Measurements from ENCODE around the gene VPS41.

The VPS41 gene

GRCh38 chr7:38907066-38907465 is 1.9 kb downstream of the VPS41 start:
- DNase-seq (ENCODE audit: low read depth in 2 of 3, low spot score in 2 of 3): no peak

GRCh38 chr7:38905056-38905759 is 3.8 kb downstream of the VPS41 start:
- no peak for DNase-seq (ENCODE audit: low read depth in 2 of 3, low spot score in 2 of 3)

- DNase-seq (ENCODE audit: low read depth in 2 of 3, low spot score in 2 of 3): no peak
Observed at GRCh38 chr7:38903057-38903456, 5.9 kb downstream of the VPS41 start.

- DNase-seq (ENCODE audit: low read depth in 2 of 3, low spot score in 2 of 3): no peak
Observed at GRCh38 chr7:38902449-38902848, 6.5 kb downstream of the VPS41 start.

GRCh38 chr7:38893061-38893460 is 15.9 kb downstream of the VPS41 start:
- DNase-seq (ENCODE audit: low read depth in 2 of 3, low spot score in 2 of 3): no peak

- DNase-seq (ENCODE audit: low read depth in 2 of 3, low spot score in 2 of 3): no peak
Observed at GRCh38 chr7:38890597-38890996, 18.4 kb downstream of the VPS41 start.

- no peak for DNase-seq (ENCODE audit: low read depth in 2 of 3, low spot score in 2 of 3)
Observed at GRCh38 chr7:38889872-38890432, 19.0 kb downstream of the VPS41 start.

GRCh38 chr7:38889079-38889478 is 19.9 kb downstream of the VPS41 start:
- DNase-seq (ENCODE audit: low read depth in 2 of 3, low spot score in 2 of 3): no peak

- DNase-seq (ENCODE audit: low read depth in 2 of 3, low spot score in 2 of 3): no peak
Observed at GRCh38 chr7:38886265-38886664, 22.7 kb downstream of the VPS41 start.

GRCh38 chr7:38883706-38884105 is 25.3 kb downstream of the VPS41 start:
- no peak for DNase-seq (ENCODE audit: low read depth in 2 of 3, low spot score in 2 of 3)

GRCh38 chr7:38881947-38882684 is 26.9 kb downstream of the VPS41 start:
- DNase-seq (ENCODE audit: low read depth in 2 of 3, low spot score in 2 of 3): no peak

- DNase-seq (ENCODE audit: low read depth in 2 of 3, low spot score in 2 of 3): no peak
Observed at GRCh38 chr7:38881015-38881414, 28.0 kb downstream of the VPS41 start.

GRCh38 chr7:38880454-38880853 is 28.5 kb downstream of the VPS41 start:
- no peak for DNase-seq (ENCODE audit: low read depth in 2 of 3, low spot score in 2 of 3)

GRCh38 chr7:38880035-38880434 is 29.0 kb downstream of the VPS41 start:
- no peak for DNase-seq (ENCODE audit: low read depth in 2 of 3, low spot score in 2 of 3)

GRCh38 chr7:38878694-38879457 is 30.1 kb downstream of the VPS41 start:
- no peak for DNase-seq (ENCODE audit: low read depth in 2 of 3, low spot score in 2 of 3)

GRCh38 chr7:38873433-38873832 is 35.6 kb downstream of the VPS41 start:
- no peak for DNase-seq (ENCODE audit: low read depth in 2 of 3, low spot score in 2 of 3)

- no peak for DNase-seq (ENCODE audit: low read depth in 2 of 3, low spot score in 2 of 3)
Observed at GRCh38 chr7:38872202-38872601, 36.8 kb downstream of the VPS41 start.

GRCh38 chr7:38870147-38870546 is 38.8 kb downstream of the VPS41 start:
- no peak for DNase-seq (ENCODE audit: low read depth in 2 of 3, low spot score in 2 of 3)

- DNase-seq (ENCODE audit: low read depth in 2 of 3, low spot score in 2 of 3): no peak
Observed at GRCh38 chr7:38863601-38864291, 45.2 kb downstream of the VPS41 start.

- no peak for DNase-seq (ENCODE audit: low read depth in 2 of 3, low spot score in 2 of 3)
Observed at GRCh38 chr7:38862666-38863065, 46.3 kb downstream of the VPS41 start.

- DNase-seq (ENCODE audit: low read depth in 2 of 3, low spot score in 2 of 3): no peak
Observed at GRCh38 chr7:38858259-38858884, 50.6 kb downstream of the VPS41 start.
